Left kidney (tissue), 2 donors: ENCODE results near the gene REEP1. TPM values are rescaled to one million over a fixed set of nuclear protein-coding genes. Genes with fewer than 3 reads are reported as not detected.
"Not testable (repeated sequence)": the region's sequence is repeated elsewhere in the genome, so short reads cannot be mapped to it uniquely, and the experiment has no call there.

Source experiments
- DNase-seq: peaks from one replicate; pipeline ENCODE4 v3.0.0-alpha.2; 2013
- polyA plus RNA-seq: library from polyadenylated mRNA; unstranded; fragments of 120-200 nt; gene quantifications from one replicate; pipeline ENCODE4 v1.2.1, GENCODE V29; 2013; ENCODE audit not compliant: insufficient read length

The REEP1 gene
- polyA plus RNA-seq, 1 donor: 3.5 TPM

DNA sequence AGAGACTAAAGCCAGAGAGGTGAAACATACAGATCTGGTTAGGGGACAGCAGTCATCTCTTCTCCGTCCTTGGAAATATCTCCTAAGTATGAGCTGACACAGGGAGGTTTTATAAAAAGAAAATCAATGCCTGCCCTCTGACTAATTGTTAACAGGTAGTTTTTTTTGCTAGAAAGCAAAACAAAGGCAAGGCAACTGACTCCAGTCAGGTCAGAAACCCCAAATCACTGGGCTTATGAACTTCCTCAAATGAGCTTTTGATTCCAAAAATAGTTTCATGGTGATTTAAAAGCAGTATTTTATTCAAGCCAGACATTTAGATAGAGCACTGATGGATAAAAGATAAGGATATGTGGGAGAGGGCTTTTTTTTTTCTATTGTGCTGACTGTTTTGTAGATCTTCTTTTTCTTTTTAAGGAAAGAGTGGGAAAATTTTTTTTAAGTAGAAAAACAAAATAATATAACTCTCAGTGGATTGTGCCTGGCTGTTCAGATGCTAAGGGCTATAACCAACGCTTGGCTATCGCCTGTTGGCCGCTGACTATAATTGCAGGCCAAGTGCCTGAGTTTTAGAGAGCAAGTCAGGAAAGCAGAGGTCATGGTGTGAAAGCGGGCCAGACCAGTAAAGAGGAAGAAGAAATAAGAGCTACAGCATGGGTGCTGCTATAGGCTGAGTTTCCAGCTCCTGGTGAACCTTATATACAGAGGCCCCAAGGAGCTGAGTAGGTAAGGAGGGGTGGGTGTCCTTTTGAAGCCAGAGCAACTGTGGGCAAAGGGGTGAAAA lies 93.3 kb downstream of the REEP1 start:
- no peak for DNase-seq

- no peak for DNase-seq
Observed at GRCh38 chr2:86243272-86243671, 94.2 kb downstream of the REEP1 start.

- DNase-seq: no peak
Observed at GRCh38 chr2:86241611-86242010, 95.8 kb downstream of the REEP1 start.

GRCh38 chr2:86240251-86240650 lies 97.2 kb downstream of the REEP1 start:
- no peak for DNase-seq

DNA sequence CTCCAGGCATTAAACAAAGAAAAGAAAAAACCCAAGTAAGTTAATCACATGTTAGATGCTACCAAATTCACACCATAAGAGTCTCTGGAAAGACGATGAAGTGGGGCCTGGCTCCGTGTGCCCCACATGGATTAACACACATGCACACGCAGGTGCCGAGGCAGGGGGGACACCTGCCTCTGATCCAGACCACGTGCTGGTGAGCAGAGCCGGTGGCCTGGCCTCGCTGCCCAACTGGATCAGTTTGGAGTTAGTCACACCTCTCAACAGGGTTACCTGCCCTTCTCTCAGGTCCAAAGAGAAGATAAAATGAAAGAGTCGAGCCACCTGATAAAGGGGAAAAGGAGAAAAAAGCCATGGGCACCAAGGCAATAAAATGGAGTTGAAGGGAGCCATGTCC lies 97.7 kb downstream of the REEP1 start:
- DNase-seq: no peak

DNA sequence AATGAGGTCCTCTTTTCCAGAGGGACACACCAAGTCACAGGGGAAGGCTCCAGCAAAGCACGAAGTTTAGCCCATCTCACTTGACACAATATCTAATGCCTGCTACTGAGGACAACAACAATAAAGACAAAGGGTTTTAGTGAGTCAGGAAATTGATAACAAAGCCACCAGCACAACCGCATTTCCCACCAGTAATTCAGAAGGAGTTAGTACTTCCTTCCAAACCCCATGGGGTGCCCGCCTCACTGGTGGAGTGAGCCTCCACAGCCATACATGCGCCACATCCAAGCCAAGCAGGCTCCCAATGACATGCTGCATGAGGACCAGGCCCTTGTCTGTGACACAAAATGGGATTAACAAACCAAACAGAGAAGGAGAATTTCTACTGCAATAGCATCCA lies 98.1 kb downstream of the REEP1 start:
- no peak for DNase-seq

DNA sequence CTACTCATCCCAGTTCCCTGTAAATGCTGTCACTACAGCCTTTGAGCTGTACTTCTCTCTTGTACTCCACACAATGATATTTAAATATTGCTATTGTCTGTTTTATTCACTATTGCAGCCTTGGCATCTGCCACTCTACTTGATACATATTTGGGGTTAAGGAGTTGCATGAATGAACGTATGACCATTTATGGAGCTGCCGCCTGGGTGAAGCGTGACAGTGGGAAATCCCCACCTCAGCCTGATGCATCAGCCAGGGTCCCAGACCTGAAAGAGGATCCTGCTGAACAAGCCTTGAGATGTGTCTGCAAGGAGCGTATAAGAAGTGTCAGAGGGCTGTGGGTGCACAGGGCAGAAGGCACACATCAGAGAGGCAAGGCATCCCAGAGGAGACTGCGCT lies 99.1 kb downstream of the REEP1 start:
- DNase-seq: no peak

- no peak for DNase-seq
Observed at GRCh38 chr2:86237172-86237571, 100.3 kb downstream of the REEP1 start.

DNA sequence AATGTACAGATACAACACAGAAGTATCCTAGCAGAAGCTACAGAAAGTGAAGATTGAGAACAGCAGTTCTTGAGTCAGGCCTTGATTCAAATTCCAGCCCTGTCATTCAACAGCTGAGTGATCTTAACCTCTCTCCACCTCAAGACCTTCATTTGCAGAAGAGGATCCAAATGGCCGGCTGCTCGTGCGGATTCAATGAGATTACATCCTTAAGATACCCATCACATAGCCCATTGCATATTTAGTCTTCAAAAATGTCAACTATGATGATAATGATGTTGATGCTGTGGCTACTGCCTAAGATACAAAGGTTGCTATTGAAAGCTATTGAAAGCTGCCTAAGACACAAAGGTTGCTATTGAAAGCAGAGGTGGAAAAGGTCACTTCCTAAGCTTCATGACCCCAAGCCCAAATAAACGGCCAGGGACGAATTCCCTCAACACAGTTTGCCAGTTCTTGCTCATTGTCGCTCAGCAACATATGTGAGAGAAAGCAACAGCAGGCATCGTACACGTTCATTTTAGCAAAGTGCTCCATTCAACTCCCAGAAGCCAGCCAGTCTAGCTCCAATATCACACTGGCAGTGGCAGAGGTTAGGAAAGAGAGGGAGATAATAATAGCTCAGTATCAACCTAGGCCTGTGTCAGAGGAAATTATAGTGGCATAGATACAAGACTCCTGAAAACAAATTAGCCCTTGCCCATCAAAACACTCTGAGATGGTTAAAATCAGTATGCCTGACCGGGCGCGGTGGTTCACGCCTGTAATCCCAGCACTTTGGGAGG lies 102.0 kb downstream of the REEP1 start:
- DNase-seq: no peak

GRCh38 chr2:86234563-86235131 lies 102.8 kb downstream of the REEP1 start:
- no peak for DNase-seq

DNA sequence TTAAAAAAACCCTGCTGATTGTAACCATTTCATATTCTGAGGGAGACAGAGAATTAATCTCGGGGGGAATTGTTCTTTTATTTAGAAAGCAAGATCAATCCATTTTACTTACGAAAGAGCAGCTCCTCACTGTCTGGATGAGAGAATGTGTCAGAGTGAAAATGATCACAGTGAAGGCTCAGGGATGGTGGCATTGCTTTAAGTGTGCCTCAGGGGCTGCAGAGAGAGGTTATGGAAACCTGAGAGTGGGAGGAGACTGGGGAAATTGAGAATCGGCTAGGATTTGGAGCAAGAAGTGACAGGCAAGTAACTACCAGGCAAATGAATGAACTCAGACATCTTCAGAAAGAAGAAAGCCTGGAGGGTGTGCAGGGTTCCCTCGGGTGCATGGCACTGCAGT lies 104.0 kb downstream of the REEP1 start:
- no peak for DNase-seq

- no peak for DNase-seq
Observed at GRCh38 chr2:86232910-86233309, 104.5 kb downstream of the REEP1 start.

DNA sequence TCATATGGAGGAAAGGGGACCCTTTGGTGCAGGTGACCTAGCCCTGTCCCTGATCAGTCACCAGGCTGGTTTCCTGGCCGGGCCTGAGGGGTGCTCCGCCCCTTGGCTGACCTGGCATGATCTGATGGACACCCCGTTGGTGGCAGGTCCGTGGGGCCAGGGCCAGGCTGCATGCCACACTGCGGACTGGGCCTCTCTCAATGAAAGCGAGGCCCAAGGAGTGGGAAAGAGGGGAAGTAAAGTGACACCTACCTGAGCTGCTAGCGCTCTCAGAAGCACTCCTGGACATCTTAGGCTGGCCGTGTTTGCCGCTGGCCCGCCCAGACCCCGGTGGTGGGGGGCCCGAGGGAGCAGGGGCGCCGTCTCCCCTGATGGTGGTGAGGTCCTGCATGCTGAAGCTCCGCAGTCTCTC lies 105.0 kb downstream of the REEP1 start:
- DNase-seq: no peak

DNA sequence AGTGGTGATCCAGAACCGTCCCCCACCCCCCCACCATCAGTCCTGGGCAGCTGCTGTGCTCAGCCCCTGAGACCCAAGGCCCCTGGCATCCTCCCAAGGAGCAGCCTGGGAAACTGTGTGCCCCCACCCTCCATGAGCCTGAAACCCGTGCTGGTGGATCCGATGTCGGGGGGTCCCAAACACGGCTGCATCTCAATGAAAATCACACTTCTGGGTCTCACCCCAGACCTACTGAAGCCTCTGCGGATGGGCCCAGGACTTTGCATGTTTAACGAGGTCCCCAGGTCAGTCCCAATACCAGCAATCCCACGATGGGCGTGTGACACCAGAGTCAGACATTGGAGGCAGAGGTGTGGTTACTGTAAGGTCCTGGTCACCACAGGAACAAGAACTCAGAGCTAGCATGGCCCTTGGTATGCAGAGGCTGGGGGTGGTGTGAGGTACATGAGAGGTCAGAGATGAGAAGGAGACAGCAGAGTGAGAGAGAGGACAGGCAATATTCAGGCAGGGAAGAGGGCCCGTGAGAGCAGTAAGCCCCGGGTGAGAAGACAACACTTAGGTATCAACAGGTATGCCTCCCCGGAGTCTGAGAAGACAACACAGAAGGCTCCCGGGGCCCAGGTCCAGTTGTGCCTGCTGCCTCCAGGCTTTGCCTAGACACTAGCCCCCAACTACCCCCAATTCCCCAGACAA lies 105.6 kb downstream of the REEP1 start:
- no peak for DNase-seq

- DNase-seq: no peak
Observed at GRCh38 chr2:86230961-86231360, 106.5 kb downstream of the REEP1 start.

DNA sequence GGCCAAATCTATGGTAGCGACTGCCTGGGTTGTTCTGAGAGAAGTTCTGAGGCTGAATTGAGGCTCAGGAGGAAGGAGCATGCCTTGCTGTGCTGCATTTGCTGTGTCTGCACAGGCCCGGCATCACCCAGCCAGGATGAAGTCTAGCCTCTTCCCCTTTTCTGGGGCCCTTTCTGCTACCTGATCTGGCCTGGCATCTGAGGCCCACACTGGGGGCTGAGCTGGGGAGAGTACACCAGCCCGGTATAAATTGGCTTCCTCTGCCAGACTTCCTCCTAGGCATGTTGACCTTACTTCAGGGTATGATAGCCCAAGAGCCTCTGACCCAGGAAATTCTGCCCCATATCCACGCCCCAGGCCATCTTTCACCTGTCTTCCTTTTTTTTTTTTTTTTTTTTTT lies 108.2 kb downstream of the REEP1 start:
- DNase-seq: no peak

GRCh38 chr2:86228574-86228973 lies 108.9 kb downstream of the REEP1 start:
- DNase-seq: not testable (repeated sequence)

- no peak for DNase-seq
Observed at GRCh38 chr2:86227685-86228084, 109.7 kb downstream of the REEP1 start.

DNA sequence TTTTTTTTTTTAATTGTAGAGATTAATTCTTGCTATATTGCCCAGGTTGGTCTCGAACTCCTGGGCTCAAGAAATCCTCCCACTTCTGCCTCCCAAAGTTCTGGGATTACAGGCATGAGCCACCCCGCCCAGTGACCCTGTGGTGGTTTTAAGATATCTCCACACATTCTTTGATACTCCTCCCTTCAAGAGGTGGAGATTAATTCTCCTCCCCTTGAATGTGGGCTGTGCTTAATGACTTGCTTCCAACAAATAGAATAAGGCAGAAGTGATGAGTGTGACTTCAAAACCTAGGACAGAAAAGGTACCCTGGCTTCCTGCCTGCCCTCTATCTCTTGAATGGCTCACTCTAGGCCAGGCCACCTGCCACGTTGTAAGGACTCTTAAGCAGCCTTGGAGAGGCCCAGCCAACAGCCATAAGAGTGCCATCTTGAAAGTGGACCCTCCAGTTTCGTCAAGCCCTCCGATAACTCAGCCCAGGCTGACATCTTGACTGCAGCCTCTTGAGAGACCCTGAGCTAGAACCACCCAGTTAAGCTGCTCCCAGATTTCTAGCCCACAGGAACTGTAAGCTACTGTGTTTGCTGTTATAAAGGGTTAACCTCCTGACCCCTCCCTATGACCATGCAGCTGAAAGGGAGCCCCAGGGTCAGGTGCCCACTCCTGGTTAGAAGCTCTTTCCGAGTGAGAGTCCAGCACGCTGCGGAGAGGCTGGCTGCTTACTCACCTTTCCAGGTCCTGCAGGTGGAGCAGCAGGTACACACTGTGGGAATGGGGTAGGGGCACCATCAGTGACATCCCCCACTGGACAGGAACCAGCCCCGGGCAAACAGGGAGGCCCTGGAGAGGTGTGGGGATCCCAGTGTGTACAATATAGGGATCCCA lies 110.5 kb downstream of the REEP1 start:
- DNase-seq: no peak

- DNase-seq: no peak
Observed at GRCh38 chr2:86226070-86226469, 111.4 kb downstream of the REEP1 start.

GRCh38 chr2:86225581-86225980 lies 111.8 kb downstream of the REEP1 start:
- DNase-seq: no peak
